ENCODE data around the gene PABPC4L. TPM values are rescaled to one million over a fixed set of nuclear protein-coding genes. Genes with fewer than 3 reads are reported as not detected.

The PABPC4L gene
- total RNA-seq, result 3.6 and 4.2 TPM in 2 replicates

DNA sequence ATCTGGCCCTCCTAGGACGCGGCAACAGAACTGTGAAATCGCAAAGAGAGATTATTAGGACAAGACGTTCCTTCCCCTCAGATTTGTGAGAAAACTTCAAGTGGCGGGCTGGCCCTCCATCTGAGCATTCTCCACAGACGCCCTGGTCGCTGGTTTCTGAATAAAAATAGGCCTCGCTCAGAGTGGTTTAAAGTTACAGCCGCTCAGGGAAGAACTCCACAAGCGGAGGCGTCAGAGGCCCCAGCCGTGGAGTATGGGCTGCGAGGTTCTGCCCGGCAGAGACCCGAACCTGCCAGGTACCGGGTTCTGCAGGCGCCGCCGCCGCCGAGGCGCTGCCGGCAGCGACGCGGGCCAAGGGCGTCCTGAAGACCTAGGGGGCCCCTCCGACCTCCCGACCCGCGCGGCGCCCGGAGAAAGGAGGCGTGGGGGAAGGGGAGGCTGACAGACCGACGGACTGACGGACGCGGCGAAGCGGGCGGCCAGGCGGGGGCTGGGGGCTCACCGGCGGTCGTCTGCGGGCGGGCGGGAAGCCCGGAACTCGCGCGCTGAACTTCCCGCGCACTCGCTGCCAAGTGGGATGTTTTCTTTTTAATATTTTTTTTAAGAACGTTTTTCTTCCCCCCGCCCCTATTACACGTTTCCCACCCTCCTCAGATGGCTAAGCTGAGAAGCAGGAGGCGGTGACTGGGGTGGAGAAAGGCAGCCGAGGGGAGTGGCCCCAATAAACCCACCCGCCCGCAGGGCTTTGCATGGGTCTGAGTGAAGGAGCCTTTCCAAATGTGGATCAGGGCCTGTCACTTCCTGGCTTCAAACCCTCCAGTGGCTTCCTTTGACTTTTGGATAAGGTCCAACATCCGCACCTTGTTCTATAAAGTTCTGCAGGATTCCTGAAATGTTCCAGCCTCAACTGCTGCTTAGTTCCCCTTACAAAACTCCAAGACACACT, at the start of gene PABPC4L:
PABPC4L (minus strand) TSS at position 574 of the 946 bp plus-strand sequence. CDS start 770 bp downstream, outside the sequence.

All from epithelial cell of alveolus of lung (primary cell).